ENCODE measurements around the gene MIP.
"Not testable (repeated sequence)": the region's sequence is repeated elsewhere in the genome, so short reads cannot be mapped to it uniquely, and the experiment has no call there.

Gene MIP

GRCh38 chr12:56454557-56454956 is at the start of gene MIP:
MIP (minus strand) TSS chr12:56454657; CDS start chr12:56454613, 44 bp downstream.
- no peak for DNase-seq

- DNase-seq, result not testable (repeated sequence)
Measured at GRCh38 chr12:56499879-56500278, 45.4 kb upstream of the MIP start.

GRCh38 chr12:56499452-56499851 is 45.0 kb upstream of the MIP start:
- not testable (repeated sequence) for DNase-seq

- not testable (repeated sequence) for DNase-seq
Measured at GRCh38 chr12:56498126-56498902, 43.9 kb upstream of the MIP start.

- peak; percentile 59 for DNase-seq
Measured at GRCh38 chr12:56496704-56497103, 42.2 kb upstream of the MIP start.

- DNase-seq, result not testable (repeated sequence)
Measured at GRCh38 chr12:56494481-56494880, 40.0 kb upstream of the MIP start.

GRCh38 chr12:56494106-56494415 is 39.6 kb upstream of the MIP start:
- not testable (repeated sequence) for DNase-seq

GRCh38 chr12:56493409-56494105 is 39.1 kb upstream of the MIP start:
- DNase-seq, result not testable (repeated sequence)

GRCh38 chr12:56490360-56490759 is 35.9 kb upstream of the MIP start:
- no peak for DNase-seq

- peak; percentile 75 for DNase-seq
Measured at GRCh38 chr12:56488041-56488955, 33.8 kb upstream of the MIP start, which contains the start of gene GLS2. GLS2 (minus strand) TSS chr12:56488161; CDS start chr12:56488118, 43 bp downstream.

GRCh38 chr12:56487448-56488040 is 33.1 kb upstream of the MIP start:
- peak; percentile 31 for DNase-seq

- no peak for DNase-seq
Measured at GRCh38 chr12:56486694-56487093, 32.2 kb upstream of the MIP start.

- no peak for DNase-seq
Measured at GRCh38 chr12:56484566-56484965, 30.1 kb upstream of the MIP start.

GRCh38 chr12:56479625-56480024 is 25.2 kb upstream of the MIP start:
- DNase-seq, result no peak

- DNase-seq, result no peak
Measured at GRCh38 chr12:56477521-56478225, 23.2 kb upstream of the MIP start.

- DNase-seq, result no peak
Measured at GRCh38 chr12:56476972-56477432, 22.5 kb upstream of the MIP start.

GRCh38 chr12:56476143-56476542 is 21.7 kb upstream of the MIP start:
- DNase-seq, result no peak

GRCh38 chr12:56474389-56474788 is 19.9 kb upstream of the MIP start:
- no peak for DNase-seq

- DNase-seq, result no peak
Measured at GRCh38 chr12:56469007-56469930, 14.8 kb upstream of the MIP start.

- DNase-seq, result peak; percentile 93
Measured at GRCh38 chr12:56468216-56469006, 14.0 kb upstream of the MIP start, which contains the start of gene SPRYD4. SPRYD4 (plus strand) TSS chr12:56468578; CDS start chr12:56468592, 14 bp downstream.
